Muscle of leg (tissue), 16 donors: ENCODE results near the gene IGF1R. TPM values are rescaled to one million over a fixed set of nuclear protein-coding genes. Genes with fewer than 3 reads are reported as not detected.

Experiments
- DNase-seq: peaks from one replicate; pipeline ENCODE4 v3.0.0; 2013
- H3K27ac ChIP-seq: one replicate; pipeline ENCODE4 v1.5.1; 2013; ENCODE audit warnings: mild to moderate bottlenecking, low read length, control low read depth
- H3K27me3 ChIP-seq: one replicate; pipeline ENCODE4 v1.6.1; 2013; ENCODE audit warnings: low read length; ENCODE audit not compliant: control insufficient read depth, insufficient read depth
- H3K36me3 ChIP-seq: one replicate; pipeline ENCODE4 v1.6.1; 2013; ENCODE audit warnings: low read length; ENCODE audit not compliant: control insufficient read depth, insufficient read depth
- H3K4me1 ChIP-seq: one replicate; pipeline ENCODE4 v1.6.1; 2013; ENCODE audit warnings: low read length; ENCODE audit not compliant: control insufficient read depth, insufficient read depth
- H3K4me3 ChIP-seq: one replicate; pipeline ENCODE4 v1.5.1; 2013; ENCODE audit warnings: low read length, control low read depth
- H3K9me3 ChIP-seq: replicated peaks from 2 replicates; pipeline ENCODE4 v1.6.1; 2013; ENCODE audit warnings: low read depth, low read length; ENCODE audit not compliant: control insufficient read depth
- WGBS: methylation state at CpG from one replicate; pipeline ENCODE4 v1.1.5; 2013; ENCODE audit warnings: missing lambda C conversion rate; ENCODE audit not compliant: insufficient coverage; 5-methylcytosine and 5-hydroxymethylcytosine counted together
- long read RNA-seq, 11 donors: transcript quantifications; one replicate each; lab custom pipeline, GENCODE V29; 2026
- polyA plus RNA-seq, 8 donors: library from polyadenylated mRNA; unstranded; fragments of 120-200 nt; gene quantifications; one replicate each; pipeline versions ENCODE4 v1.2.1 to v1.2.3, GENCODE V29; 2013; ENCODE audit warnings: inconsistent platforms in 1 of 8, low replicate concordance in 1 of 8; ENCODE audit not compliant: insufficient read length in 8 of 8, insufficient read depth in 1 of 8
- total RNA-seq: library from RNA; stranded (reverse); fragments of 120-200 nt; gene quantifications from one replicate; pipeline ENCODE4 v1.2.4, GENCODE V29; 2013

Gene IGF1R
- total RNA-seq (19.7 TPM), polyA plus RNA-seq (10 to 100 TPM; 13.0 to 19.0 (median 17.9) TPM)
- long read RNA-seq, donor 1: 0 reads
- long read RNA-seq, donor 2: 0 reads
- long read RNA-seq, donor 3, full-length matches to known transcripts: 1 of 8 reads
- long read RNA-seq, donor 3, partial matches to known transcripts: 7 of 8 reads
- long read RNA-seq, donor 3, other reads (novel, unspliced or antisense): 0 of 8 reads
- long read RNA-seq, donor 4: 0 reads
- long read RNA-seq, donor 5, full-length matches to known transcripts: 2 of 7 reads
- long read RNA-seq, donor 5, partial matches to known transcripts: 5 of 7 reads
- long read RNA-seq, donor 5, other reads (novel, unspliced or antisense): 0 of 7 reads
- long read RNA-seq, donor 6: 0 reads
- long read RNA-seq, donor 7, partial matches to known transcripts: 26 of 26 reads
- long read RNA-seq, donor 7, other reads (novel, unspliced or antisense): 0 of 26 reads
- long read RNA-seq, donor 8: 0 reads
- long read RNA-seq, donor 9: 0 reads
- long read RNA-seq, donor 10: 0 reads
- long read RNA-seq, donor 11, partial matches to known transcripts: 6 of 6 reads
- long read RNA-seq, donor 11, other reads (novel, unspliced or antisense): 0 of 6 reads

DNA sequence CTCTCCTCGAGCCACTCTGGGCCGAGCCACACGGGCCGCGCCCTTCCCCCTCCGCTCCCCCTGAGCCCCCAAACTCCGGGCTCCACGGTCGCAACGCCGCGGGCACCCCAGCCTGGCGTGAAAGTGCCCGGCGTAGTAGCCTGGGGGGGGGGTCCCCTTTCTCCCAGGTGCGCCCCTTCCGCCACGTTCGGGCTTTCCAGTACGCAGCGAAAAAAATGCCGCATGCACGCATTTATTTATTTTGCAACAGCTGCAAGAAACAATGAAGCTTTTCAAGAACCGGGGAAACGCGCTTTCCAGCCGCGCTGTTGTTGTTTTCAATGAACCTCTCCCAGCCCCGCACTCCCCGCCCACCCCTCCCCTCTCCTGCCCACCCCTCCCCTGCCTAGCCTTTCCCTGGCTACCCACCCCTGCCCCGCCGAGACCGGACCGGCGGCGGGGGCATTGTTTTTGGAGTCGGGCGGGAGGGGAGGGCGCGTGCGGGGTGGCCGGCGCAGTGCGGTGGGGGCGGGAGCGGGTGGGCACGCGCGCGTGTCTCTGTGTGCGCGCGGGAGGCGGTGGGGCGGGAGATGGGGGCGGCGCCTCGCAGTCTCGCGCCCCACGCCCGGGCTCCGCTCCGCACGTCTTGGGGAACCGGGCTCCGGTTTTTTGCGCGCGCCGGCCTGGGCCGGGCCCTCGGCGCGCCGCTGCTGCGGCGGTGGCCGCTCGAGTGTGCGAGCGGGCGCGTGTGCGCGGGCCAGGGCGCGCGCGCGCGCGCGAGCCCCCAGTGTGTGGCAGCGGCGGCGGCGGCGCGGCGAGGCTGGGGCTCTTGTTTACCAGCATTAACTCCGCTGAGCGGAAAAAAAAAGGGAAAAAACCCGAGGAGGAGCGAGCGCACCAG lies at the start of gene IGF1R:
Gene IGF1R (plus strand): TSS at position 766 of the 880 bp plus-strand sequence. CDS start 1,043 bp downstream, outside the sequence.
- H3K27me3 ChIP-seq: peaks cover 22% of the 10 kb centered on the region
- peak within 1 kb of the TSS; percentile 90 for H3K27ac ChIP-seq
- DNase-seq: peak; percentile 98
- H3K4me1 ChIP-seq: peaks cover 15% of the 10 kb centered on the region
- H3K36me3 ChIP-seq: no peaks in the 10 kb centered on the region
- no peaks in the 10 kb centered on the region for H3K9me3 ChIP-seq
- H3K4me3 ChIP-seq: peak within 1 kb of the TSS; percentile 80
- WGBS: under 1% methylated on average over 88 of the region's 106 CpGs

DNA sequence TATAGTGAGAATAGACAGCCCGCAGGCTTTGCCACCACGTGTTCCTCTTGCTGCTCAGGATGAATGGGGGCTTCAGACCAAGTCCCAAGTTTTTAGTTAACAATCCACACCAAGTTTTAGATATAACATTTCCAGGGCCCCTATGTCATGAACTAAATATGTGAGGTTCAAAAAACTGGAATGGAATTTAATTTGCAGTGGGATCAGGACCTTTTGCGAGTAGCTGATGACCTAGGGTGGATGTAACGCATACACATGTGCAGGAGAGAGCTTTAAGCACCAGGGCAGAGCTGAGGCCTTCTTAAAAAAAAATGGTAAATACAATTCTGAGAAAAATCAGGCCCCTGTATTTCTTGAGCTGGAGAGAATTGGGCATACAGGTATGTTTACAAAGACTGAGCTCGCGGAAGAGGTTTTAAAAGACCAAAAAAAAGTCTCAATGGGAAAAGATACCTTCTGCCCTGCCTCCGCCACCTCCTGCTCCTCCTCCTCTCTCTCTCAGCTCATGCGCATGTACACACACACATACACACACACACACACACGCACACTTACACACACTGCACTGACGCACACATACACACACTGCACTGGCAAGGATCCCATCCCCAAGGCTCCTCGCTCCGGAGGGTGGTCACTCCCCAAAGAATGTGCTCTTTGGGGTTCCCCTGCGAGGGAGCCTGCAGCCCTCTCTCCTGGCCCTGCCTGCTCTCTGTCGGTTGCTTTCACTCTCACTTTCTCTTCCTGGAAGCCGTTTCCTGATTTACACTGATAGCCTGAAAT lies 48.2 kb upstream of the IGF1R start:
- 2% methylated on average over 13 of the region's 15 CpGs for WGBS
- H3K27ac ChIP-seq: peak overlapping the region; percentile 73

DNA sequence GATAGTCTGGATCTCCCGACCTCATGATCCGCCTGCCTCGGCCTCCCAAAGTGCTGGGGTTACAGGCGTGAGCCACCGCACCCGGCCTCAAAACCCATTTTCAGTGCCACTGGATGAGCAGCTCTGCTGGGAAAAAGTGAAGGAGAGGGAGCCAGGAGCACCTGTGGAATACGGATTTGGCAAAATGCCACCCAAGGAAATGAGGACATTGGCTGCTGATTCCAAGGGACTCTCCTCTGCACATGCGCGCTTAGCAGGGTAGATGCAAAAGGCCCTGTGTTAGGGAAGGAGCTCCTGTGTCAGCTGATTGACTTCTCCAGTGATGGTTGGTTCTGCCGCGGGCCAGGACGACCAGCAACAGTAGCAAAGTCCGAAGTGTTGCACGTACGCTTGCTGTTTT lies 43.4 kb upstream of the IGF1R start:
- WGBS: 75% methylated on average over 11 of the region's 15 CpGs
- no peak overlapping the region for H3K27ac ChIP-seq
- H3K4me1 ChIP-seq: peaks cover under 1% of the 10 kb centered on the region
- H3K4me3 ChIP-seq: no peak overlapping the region
- no peak for DNase-seq
- no peaks in the 10 kb centered on the region for H3K9me3 ChIP-seq
- H3K36me3 ChIP-seq: no peaks in the 10 kb centered on the region
- no peaks in the 10 kb centered on the region for H3K27me3 ChIP-seq

More for the DNA sequence above, 48.2 kb upstream of the IGF1R start:
- Histone ChIP-seq H3K27me3 (peaks cover 8% of the 10 kb centered on the region), H3K36me3 (no peaks in the 10 kb centered on the region), H3K4me1 (peaks cover 6% of the 10 kb centered on the region), H3K9me3 (no peaks in the 10 kb centered on the region), H3K4me3 (peak overlapping the region; percentile 43)
- peak; percentile 86 for DNase-seq

DNA sequence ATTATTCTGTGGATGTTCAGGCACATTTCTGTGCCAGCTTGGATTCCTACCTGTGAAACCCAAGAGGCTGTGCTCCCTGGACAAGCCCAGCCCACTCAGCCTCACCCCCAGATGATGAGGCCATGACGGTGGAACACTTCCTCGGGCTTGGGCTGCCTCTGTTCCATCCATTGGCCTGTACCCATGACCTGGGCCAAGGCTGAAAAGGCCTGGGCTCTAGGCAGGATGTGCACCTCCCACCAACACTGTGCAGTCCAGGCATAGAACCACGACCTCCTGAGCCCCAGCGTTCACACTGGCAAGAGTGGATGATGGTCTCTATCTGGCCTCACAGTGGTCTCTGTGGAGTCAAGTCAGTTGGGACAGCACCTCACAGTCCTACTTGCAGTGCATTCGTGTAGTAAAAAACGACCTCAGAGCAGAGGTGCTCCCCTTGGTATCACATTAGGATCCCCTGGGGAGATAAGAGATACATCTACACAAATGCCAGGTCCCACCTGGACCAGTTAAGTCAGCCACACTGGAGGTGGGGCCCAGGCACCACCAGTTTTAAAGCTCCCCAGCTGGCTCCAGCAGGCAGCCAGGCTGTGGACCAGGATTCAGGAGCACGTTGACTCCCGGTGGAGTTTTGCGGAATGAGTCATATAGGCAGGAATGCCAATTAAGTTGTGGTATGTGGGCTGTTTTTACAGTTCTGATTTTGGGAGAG lies 39.0 kb upstream of the IGF1R start:
- no peak for DNase-seq
- no peak overlapping the region for H3K27ac ChIP-seq
- WGBS: 49% methylated on average over 6 of the region's 9 CpGs
- peaks cover 2% of the 10 kb centered on the region for H3K27me3 ChIP-seq
- H3K9me3 ChIP-seq: no peaks in the 10 kb centered on the region
- no peaks in the 10 kb centered on the region for H3K4me1 ChIP-seq
- H3K36me3 ChIP-seq: no peaks in the 10 kb centered on the region
- no peak overlapping the region for H3K4me3 ChIP-seq

DNA sequence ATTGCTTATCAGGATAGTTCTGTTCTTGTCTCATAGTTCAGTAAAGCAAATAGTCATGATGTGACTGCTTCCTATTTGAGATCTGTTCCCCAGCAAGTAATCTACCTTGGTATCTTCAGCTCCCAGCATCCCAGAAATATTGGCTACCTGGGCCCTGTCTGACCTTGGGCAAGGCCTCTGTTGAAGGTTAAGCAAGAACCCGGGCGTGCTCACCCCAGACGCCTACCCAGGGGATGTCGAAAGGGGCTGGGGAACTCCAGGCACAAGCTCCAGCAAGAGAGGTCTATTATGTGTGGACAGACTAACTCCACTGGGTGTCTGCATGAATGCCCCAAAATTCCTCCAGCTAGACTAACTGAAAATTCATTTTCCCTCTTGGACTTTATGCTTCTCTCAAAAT lies 37.3 kb upstream of the IGF1R start:
- Histone ChIP-seq H3K4me1 (no peaks in the 10 kb centered on the region), H3K27ac (no peak overlapping the region), H3K4me3 (no peak overlapping the region), H3K36me3 (no peaks in the 10 kb centered on the region), H3K27me3 (peaks cover 2% of the 10 kb centered on the region), H3K9me3 (no peaks in the 10 kb centered on the region)
- DNase-seq: no peak
- WGBS: 84% methylated on average over 4 of the region's 4 CpGs

DNA sequence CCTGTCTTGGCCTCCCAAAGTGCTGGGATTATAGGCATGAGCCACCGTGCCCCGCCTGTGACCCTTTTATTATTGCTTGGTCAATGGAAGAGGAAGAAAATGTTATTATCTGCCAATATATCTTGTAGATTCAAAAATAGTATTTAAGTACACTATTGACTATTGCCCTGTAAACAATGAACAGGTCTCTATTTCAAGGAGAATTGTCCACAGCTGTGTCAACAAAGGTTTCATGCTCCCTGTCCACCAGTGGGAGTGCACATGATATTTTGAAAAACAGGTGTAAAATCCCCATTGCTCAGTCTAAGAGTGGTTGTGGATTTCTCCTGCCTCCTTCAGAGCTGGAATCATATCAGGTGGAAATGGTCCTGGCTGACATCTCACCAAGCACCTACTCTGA lies 36.5 kb upstream of the IGF1R start:
- Histone ChIP-seq H3K27ac (no peak overlapping the region), H3K27me3 (peaks cover 2% of the 10 kb centered on the region), H3K4me3 (no peak overlapping the region), H3K36me3 (no peaks in the 10 kb centered on the region), H3K4me1 (no peaks in the 10 kb centered on the region), H3K9me3 (no peaks in the 10 kb centered on the region)
- no CpG with 5 or more reads among the region's 2 CpGs for WGBS
- DNase-seq: no peak

DNA sequence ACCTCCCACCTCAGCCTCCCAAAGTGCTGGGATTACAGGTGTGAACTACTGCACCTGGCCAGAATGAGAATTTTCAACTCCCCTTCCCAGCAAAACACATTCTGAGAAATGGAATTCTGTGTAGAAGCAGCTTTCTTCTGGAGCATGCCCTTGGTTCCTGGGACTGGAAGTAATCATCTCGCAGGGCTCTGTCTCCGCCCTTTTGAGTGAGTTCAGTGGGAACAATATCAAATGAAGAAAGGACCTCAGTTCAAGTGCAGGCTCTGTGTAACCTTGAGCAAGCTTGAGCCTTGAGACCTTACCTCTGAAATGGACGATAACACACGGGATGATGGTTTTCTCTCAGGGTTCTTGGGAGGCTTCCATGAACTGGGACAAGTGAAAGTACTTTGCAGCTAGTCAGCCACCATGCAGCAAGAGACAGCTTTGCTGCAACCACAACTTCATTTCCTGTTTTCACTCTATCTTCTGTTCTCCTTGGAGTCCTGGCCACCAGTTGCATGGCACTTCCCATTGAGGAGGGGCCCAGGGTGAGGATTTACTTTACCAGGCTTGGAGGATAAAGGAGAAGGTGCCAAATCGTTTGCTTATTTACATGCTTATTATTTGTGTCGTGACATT lies 35.7 kb upstream of the IGF1R start:
- no peaks in the 10 kb centered on the region for H3K4me1 ChIP-seq
- WGBS: 60% methylated on average over 2 of the region's 6 CpGs
- no peaks in the 10 kb centered on the region for H3K36me3 ChIP-seq
- H3K27ac ChIP-seq: no peak overlapping the region
- no peaks in the 10 kb centered on the region for H3K9me3 ChIP-seq
- H3K4me3 ChIP-seq: no peak overlapping the region
- peaks cover 2% of the 10 kb centered on the region for H3K27me3 ChIP-seq
- DNase-seq: no peak

DNA sequence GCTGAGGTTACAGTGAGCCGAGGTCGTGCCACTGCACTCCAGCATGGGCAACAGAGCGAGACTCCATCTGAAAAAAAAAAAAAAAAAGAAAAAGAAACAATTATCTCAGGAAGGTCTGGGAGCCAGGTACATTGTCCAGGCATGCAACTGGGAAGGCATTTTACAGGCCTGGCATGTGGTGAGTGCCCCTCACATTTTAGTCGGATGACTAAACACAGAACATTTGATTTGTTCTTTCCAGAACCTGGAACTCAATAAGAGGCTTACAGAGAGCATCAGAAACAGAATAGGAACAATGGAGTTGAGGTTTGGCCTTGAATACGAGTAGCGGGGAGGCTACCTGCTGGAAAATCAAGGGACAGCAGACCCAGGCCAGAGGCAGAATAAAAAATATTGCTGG lies 33.7 kb upstream of the IGF1R start:
- no peak overlapping the region for H3K4me3 ChIP-seq
- no peak for DNase-seq
- no peaks in the 10 kb centered on the region for H3K9me3 ChIP-seq
- H3K27ac ChIP-seq: no peak overlapping the region
- 83% methylated on average over 2 of the region's 6 CpGs for WGBS
- no peaks in the 10 kb centered on the region for H3K36me3 ChIP-seq
- no peaks in the 10 kb centered on the region for H3K4me1 ChIP-seq
- peaks cover 2% of the 10 kb centered on the region for H3K27me3 ChIP-seq

DNA sequence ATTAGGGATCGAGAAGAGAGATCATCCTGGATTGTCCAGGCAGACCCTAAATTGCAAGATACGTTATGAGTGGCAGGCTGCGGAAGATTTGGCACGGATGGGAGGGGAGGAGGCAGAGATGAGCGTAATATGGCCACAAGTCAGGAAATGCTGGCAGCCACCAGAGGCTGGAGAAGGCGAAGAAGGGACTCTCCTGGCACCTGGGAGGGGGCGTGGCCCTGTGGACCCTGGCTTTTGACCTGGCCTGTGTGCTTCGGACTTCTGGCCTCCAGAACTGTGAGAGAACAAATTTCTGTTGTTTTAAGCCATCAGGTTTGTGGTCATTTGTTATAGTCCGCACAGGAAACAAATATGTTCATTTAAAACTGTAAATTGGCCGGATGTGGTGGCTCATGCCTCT lies 31.9 kb upstream of the IGF1R start:
- WGBS: 70% methylated on average over 7 of the region's 10 CpGs
- Histone ChIP-seq H3K4me1 (no peaks in the 10 kb centered on the region), H3K9me3 (no peaks in the 10 kb centered on the region), H3K36me3 (no peaks in the 10 kb centered on the region), H3K27me3 (peaks cover 5% of the 10 kb centered on the region), H3K4me3 (no peak overlapping the region), H3K27ac (no peak overlapping the region)
- no peak for DNase-seq
